SJCRH30 (cell line): ENCODE measurements around the gene KLF13. TPM values are rescaled to one million over a fixed set of nuclear protein-coding genes. Genes with fewer than 3 reads are reported as not detected.
"Not testable (repeated sequence)": the region's sequence is repeated elsewhere in the genome, so short reads cannot be mapped to it uniquely, and the experiment has no call there.

Experiments used
- DNase-seq, 2 experiments: peaks; one replicate each; pipeline ENCODE4 v3.0.0-alpha.2; 2015 to 2020
- H3K27ac ChIP-seq: fragments of 250-450 bp; sonication (Bioruptor Pico); 2 replicates; pipeline ENCODE4 v1.5.1; 2020; ENCODE audit warnings: mild to moderate bottlenecking, moderate library complexity
- H3K27me3 ChIP-seq: fragments of 250-450 bp; sonication (Bioruptor Pico); 2 replicates; pipeline ENCODE4 v1.5.1; 2020; ENCODE audit warnings: mild to moderate bottlenecking, moderate library complexity
- H3K36me3 ChIP-seq: fragments of 250-450 bp; sonication (Bioruptor Pico); 2 replicates; pipeline ENCODE4 v1.5.1; 2020; ENCODE audit warnings: mild to moderate bottlenecking, moderate library complexity
- H3K4me1 ChIP-seq: fragments of 250-450 bp; sonication (Bioruptor Pico); 2 replicates; pipeline ENCODE4 v1.5.1; 2020; ENCODE audit warnings: mild to moderate bottlenecking, moderate library complexity
- H3K4me3 ChIP-seq: fragments of 250-450 bp; sonication (Bioruptor Pico); 2 replicates; pipeline ENCODE4 v1.5.1; 2020; ENCODE audit warnings: mild to moderate bottlenecking, moderate library complexity
- H3K9me3 ChIP-seq: fragments of 250-450 bp; sonication (Bioruptor Pico); replicated peaks from 2 replicates; pipeline ENCODE4 v1.5.1; 2020; ENCODE audit warnings: mild to moderate bottlenecking, moderate library complexity
- total RNA-seq: library from RNA; depleted of rRNA; stranded (reverse); fragments of >200 nt; shearing (Covaris generic); gene quantifications from 2 replicates; pipeline ENCODE4 v1.2.3, GENCODE V29; 2014

KLF13 gene
- total RNA-seq, 1 experiment from 2014 or later = 33.1 TPM

DNA sequence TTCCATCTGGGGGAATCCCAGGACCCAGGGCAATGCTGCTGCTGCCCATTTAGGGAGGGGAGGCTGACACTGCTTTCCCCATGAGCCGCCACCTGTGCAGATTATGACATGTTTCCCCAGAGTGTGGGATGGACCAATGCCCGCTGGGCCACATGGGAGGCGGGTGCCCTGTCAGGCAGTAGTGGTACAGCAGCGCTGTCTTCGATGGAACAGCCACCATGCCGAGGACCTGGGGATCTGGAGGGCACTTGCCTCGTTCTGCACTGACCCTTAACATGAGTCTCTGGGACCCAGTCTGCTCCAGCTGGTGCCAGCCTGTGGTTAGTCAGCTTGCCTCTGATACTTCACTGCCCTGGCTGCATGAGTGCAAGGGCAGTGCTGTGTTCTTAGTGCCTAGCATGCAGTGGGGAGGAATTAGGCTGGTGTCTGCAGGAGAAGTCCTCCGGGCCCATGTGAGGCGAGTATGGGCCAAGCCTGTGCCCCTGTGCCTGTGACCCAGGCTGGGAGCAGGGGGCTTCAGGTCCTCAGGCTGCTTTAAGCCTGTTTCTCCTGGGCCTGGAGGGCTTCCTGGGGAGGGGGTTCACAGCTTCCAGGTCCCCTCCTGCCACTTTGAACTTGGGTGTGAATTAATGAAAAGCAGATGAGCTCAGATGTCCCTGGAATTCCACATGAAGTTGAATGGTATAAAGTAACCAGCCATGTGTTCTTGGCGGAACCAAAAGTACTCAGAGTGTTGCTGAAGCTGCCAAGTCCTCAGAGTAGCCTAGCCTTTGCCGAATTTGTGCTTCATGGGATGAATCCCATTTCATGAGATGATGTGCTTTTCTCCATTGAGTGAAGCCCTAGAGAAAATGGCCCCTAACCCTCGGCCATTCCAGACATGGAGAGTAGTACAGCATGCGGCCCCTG lies 22.9 kb downstream of the KLF13 start:
- Histone ChIP-seq H3K4me1 (peaks cover 47% of the 10 kb centered on the region), H3K9me3 (no peaks in the 10 kb centered on the region), H3K27me3 (no peaks in the 10 kb centered on the region), H3K4me3 (no peak overlapping the region), H3K36me3 (no peaks in the 10 kb centered on the region), H3K27ac (no peak overlapping the region)
- DNase-seq = no peak

DNA sequence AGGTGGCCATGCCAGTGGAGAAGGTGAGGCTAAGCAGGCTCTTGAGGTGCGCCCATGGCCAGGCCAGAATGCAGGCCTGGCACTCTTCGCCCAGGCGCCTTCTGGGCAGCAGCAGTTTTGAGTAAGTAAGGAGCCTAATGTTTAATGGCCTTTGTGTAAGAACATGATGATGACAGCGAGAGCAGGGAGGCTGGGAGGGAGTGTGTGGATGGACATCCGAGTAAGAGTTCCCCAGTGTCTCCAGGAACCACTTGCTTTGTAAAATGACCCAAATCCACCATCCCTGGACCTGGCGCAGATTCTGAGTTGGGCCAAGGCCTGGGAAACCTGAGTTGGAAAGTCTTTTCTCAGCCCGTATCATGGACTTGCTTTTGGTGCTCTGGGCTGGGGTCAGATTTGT lies 24.1 kb downstream of the KLF13 start:
- Histone ChIP-seq H3K27ac (no peak overlapping the region), H3K4me1 (peaks cover 40% of the 10 kb centered on the region), H3K4me3 (no peak overlapping the region), H3K36me3 (no peaks in the 10 kb centered on the region), H3K9me3 (no peaks in the 10 kb centered on the region), H3K27me3 (no peaks in the 10 kb centered on the region)
- DNase-seq = no peak

DNA sequence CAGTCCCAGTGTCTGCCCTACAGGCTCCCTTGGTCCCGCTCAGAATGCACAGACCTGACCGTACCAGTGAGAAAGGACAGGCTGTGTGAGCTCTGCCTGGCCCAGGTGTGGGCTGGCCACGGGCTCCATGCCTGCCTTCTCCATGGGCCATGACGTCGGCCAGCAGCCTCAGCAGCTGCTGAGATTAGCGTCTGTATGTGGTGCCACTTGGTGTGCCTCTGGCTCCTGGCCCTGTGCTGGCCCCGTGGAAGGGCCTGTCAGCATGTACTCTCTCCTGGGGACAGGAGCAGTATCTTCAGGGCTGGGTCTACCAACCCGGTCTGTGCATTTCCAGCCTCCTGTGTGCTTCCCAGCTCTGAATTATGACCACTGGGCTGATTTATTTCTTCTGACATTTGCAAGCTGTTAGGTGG lies 25.7 kb downstream of the KLF13 start:
- DNase-seq = peak; percentile 63 to 75
- no peaks in the 10 kb centered on the region for H3K36me3 ChIP-seq
- H3K27ac ChIP-seq = peak overlapping the region; percentile 67
- H3K4me1 ChIP-seq = peaks cover 29% of the 10 kb centered on the region
- H3K27me3 ChIP-seq = no peaks in the 10 kb centered on the region
- no peaks in the 10 kb centered on the region for H3K9me3 ChIP-seq
- H3K4me3 ChIP-seq = no peak overlapping the region

DNA sequence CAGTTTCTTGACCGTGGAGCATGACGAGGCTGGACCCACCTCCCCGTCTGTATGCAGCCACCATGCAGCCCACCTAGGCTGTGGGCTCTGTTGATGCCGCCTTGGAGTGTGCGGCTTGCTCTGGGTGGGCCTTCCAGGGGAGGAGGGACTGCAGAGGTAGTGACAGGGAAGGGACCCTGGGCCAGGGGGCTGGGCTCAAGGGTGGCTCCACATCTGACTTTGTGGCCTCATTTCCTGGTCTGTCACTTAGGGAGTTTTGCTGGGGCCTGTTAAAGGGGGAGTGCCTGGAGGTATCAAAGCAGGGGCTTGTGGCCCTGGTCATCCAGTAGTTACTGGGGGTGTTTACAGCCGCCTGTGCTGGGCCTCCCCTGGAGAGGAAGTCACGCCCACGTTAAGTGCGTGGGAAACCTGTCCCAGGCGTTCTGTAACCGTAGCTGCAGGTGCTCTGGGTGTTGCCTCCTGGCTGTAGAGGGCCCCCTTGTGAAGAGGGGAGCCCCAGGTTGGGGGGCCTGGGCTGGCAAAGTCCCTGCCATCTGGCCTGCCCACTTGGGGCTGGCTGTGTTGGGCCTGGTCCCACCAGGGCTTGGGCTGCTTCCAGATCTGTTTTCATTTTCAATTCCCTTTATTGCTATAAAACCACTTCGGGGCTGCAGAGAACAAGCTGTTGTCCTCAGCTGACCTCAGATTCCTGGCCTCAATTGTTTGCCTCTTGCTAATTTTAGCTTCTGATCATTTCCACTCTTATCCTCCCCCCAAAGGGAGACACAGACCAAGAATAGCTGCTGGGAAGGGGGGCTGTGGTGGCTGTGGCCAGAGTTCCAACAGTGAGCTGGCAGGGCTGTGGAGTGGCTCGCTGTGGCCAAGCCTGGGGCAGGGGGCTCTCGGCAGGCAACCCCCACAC lies 26.5 kb downstream of the KLF13 start:
- peak; percentile 71 to 83 for DNase-seq
- peaks cover 29% of the 10 kb centered on the region for H3K4me1 ChIP-seq
- H3K27me3 ChIP-seq = no peaks in the 10 kb centered on the region
- no peaks in the 10 kb centered on the region for H3K36me3 ChIP-seq
- H3K4me3 ChIP-seq = no peak overlapping the region
- no peaks in the 10 kb centered on the region for H3K9me3 ChIP-seq
- H3K27ac ChIP-seq = peak overlapping the region; percentile 67

DNA sequence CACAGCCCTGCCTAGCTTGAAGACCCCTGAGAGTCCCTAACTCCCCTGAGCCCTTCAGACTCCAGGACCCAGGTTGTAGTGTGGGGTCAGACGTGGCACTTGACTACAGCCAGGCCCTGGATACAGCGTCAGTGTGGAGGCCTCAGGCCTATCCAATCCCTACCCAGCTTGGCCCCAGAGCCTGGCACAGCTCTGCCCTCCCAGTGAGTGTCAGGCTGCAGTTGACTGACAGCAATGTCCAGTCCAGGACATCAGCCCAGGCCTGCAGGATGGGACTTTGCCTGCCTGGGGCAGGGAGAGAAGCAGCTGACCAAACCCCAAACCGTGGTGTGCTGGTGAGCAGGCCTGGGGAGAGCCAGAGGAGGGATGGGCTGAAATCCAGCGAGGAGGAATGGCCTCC lies 27.3 kb downstream of the KLF13 start:
- no peaks in the 10 kb centered on the region for H3K27me3 ChIP-seq
- no peaks in the 10 kb centered on the region for H3K9me3 ChIP-seq
- H3K27ac ChIP-seq = peak overlapping the region; percentile 67
- no peaks in the 10 kb centered on the region for H3K36me3 ChIP-seq
- peak; percentile 26 to 34 for DNase-seq
- H3K4me1 ChIP-seq = peaks cover 29% of the 10 kb centered on the region
- H3K4me3 ChIP-seq = no peak overlapping the region

DNA sequence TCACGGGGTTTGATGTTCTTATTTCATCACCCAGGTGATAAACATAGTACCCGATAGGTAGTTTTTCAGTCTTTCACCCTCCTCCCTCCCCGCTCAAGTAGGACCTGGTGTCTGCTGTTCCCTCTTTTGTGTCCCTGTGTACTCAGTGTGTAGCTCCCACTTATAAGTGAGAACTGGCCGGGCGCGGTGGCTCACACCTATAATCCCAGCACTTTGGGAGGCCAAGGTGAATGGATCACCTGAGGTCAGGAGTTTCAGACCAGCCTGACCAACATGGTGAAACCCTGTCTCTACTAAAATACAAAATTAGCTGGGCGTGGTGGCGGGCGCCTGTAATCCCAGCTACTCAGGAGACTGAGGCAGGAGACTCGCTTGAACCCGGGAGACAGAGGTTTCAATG lies 29.5 kb downstream of the KLF13 start:
- not testable (repeated sequence) for H3K27ac ChIP-seq, DNase-seq, H3K27me3 ChIP-seq, H3K36me3 ChIP-seq, H3K9me3 ChIP-seq, H3K4me3 ChIP-seq
- H3K4me1 ChIP-seq = peaks cover 30% of the 10 kb centered on the region

DNA sequence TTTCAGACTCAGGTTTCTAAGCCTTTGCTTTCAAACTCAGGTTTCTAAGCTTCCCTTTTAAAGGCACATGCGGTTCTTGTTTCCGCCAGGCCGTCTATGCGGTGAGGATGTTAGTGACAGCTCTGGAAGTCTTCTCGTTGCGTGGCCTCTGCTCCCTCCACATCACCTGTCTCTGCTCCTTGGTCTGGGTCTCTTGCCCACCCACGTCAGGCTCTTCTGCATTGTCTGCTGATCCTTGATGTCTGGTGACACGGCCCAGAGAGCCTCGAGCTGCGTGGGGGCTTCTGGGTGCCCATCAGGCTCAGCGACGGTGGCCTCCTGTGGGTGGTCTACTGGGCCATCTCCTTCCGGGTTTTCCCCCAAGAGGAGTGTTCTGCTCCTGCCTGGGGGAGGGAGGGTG lies 30.5 kb downstream of the KLF13 start:
- peaks cover 32% of the 10 kb centered on the region for H3K4me1 ChIP-seq

DNA sequence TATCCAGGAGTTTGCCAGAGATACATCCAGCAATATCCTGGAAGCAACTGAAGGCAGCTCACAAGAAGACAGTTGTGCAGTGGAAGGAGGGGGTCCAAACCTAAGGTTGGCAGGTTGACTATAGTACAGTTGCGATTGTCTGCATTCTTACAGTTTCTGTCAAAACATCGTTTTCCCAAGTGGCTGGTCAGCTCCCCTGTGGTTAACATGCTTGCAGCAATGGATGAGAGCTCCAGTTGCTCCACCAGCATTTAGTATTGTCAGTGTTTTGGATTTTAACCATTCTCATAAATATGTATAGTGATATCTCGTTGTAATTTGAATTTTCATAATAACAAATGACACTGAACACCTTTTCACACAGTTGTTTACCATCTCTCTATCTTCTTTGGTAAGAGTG lies 31.5 kb downstream of the KLF13 start:
- H3K36me3 ChIP-seq = no peaks in the 10 kb centered on the region
- peaks cover 22% of the 10 kb centered on the region for H3K4me1 ChIP-seq
- no peaks in the 10 kb centered on the region for H3K27me3 ChIP-seq
- no peaks in the 10 kb centered on the region for H3K9me3 ChIP-seq
- H3K27ac ChIP-seq = no peak overlapping the region
- DNase-seq = no peak
- no peak overlapping the region for H3K4me3 ChIP-seq

More for the DNA sequence above, 30.5 kb downstream of the KLF13 start:
- H3K27me3 ChIP-seq = no peaks in the 10 kb centered on the region
- no peak for DNase-seq
- H3K36me3 ChIP-seq = no peaks in the 10 kb centered on the region
- H3K4me3 ChIP-seq = no peak overlapping the region
- no peak overlapping the region for H3K27ac ChIP-seq
- H3K9me3 ChIP-seq = no peaks in the 10 kb centered on the region

DNA sequence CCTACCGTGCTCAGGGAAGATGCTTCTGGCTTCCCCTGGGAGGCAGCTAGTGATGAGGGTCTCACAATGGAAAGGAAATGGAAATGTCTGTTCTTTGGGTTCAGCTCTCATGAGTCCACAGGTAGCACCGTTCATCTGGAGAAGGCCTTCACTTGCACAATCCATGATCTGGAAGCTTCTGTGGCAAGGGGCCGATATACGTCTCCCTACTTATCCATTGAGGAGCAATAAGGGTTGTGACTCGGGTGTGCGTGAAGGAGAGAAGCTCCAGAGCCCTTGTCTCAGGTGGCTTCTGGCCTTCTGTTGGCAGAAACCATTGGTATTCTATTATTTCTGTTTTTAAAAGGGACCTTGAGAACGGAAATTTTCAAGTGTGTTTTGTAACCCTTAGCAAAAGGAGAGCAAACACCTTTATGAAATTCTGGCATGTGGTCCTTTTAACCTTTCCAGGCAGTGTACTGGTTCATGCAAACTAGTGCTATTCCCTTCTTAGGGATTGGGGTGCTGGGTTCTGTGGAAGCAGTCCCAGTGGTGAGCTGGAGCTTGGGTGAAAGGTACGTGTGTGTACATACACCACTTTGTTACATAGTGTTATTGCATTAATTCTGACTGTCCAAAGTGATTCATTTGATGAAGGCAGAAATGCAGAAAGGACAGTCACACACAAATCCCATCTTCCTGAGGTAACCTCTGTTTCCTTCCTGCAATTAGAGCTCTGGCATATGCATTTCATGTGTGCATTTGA lies 32.5 kb downstream of the KLF13 start:
- Histone ChIP-seq H3K36me3 (no peaks in the 10 kb centered on the region), H3K27ac (no peak overlapping the region), H3K27me3 (no peaks in the 10 kb centered on the region), H3K4me3 (no peak overlapping the region), H3K4me1 (peaks cover 12% of the 10 kb centered on the region; the same call in 1 of the 2 replicates), H3K9me3 (no peaks in the 10 kb centered on the region)
- no peak for DNase-seq

DNA sequence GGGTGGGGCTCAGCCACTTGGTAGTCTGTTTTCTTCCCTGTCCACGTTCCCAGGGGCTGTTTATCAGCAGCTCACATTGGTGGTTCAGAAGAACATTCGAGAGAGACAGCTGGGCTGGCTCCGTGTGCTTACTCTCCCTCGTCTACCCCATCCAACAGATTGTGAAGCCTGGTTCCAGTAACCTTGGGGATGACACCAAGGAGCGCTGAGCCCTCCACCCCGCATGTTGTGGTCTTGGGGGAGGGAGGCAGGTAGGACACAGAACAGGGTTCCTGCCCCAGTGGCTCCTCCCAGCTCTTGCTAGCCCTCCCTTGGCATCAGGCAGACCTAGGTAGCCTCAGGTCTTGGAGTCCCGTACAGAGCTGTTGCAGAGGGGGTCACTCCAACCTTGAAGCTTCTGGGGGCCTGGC lies 33.1 kb downstream of the KLF13 start:
- H3K4me3 ChIP-seq = no peak overlapping the region
- H3K36me3 ChIP-seq = no peaks in the 10 kb centered on the region
- no peaks in the 10 kb centered on the region for H3K9me3 ChIP-seq
- no peaks in the 10 kb centered on the region for H3K27me3 ChIP-seq
- H3K4me1 ChIP-seq = peaks cover 6% of the 10 kb centered on the region; the same call in 1 of the 2 replicates
- DNase-seq = no peak
- H3K27ac ChIP-seq = no peak overlapping the region

DNA sequence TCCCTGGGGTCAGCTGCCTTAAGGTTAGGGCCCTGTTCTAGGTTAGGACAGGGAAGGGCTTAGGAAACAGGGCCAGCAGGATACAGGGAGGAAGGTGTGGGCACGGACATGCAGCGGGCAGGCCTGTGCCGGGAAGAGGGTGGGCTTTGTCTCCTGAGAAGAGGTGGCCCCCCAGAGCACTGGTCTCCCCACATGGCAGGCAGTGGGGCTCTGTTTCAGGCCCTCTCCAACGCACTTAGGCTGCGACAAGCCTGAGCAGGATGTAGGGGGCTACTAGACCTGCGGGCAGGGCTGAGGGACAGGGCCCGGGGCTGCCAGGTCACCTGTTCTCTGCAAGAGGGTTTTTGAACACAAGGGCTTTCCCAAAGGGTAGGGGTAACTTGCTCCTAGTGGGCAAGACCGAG lies 33.5 kb downstream of the KLF13 start:
- H3K9me3 ChIP-seq = no peaks in the 10 kb centered on the region
- no peak overlapping the region for H3K27ac ChIP-seq
- H3K4me3 ChIP-seq = no peak overlapping the region
- DNase-seq = no peak
- no peaks in the 10 kb centered on the region for H3K27me3 ChIP-seq
- no peaks in the 10 kb centered on the region for H3K36me3 ChIP-seq
- H3K4me1 ChIP-seq = peaks cover 6% of the 10 kb centered on the region; the same call in 1 of the 2 replicates

DNA sequence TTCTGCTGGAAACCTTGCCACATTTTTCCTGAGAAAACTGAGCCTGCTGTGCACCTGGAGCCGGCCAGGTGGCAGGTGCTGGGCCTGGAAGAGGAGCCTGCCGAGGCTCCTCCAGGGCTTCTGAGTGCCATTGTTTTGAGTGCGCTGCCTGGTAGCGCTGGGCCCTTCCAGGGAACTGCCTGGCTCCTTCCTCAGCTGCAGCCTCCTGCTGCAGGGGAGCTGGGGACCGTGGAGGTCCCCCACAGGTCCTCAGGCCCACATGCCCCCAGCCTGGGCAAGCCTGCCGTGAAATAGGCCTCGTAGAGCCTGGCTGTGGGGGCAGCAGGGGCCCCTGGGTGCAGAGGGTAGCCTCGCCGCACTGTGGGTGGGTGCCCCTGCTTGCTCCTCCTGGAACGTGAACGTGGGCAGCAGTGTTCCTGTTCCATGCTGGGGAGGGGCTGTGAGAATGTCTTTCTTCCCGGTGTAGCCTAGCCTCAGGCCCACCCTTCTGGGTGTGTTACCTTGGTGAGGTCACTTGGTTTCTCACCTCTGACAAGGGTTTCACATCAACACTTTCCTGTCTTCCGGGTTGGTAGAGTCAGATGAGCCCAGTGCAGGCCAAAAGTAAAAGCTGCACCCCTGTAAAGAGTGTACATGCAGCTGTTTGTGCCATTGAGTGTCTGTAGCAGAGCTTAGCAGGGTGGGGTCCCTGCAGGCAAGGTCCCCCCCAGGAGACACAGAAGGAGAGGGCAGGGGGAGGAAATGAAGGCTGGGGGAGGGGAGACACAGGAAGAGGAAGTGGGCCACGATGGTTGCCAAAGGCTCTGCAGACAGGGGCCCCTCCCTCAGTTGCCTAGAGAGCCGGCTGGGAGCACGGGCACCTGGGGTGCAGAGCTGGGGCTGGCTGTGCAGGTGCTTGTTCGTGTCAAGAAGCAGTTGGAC lies 34.5 kb downstream of the KLF13 start:
- Histone ChIP-seq H3K4me1 (peaks cover 6% of the 10 kb centered on the region; the same call in 1 of the 2 replicates), H3K36me3 (no peaks in the 10 kb centered on the region), H3K27me3 (no peaks in the 10 kb centered on the region), H3K4me3 (no peak overlapping the region), H3K27ac (no peak overlapping the region), H3K9me3 (no peaks in the 10 kb centered on the region)
- no peak for DNase-seq

DNA sequence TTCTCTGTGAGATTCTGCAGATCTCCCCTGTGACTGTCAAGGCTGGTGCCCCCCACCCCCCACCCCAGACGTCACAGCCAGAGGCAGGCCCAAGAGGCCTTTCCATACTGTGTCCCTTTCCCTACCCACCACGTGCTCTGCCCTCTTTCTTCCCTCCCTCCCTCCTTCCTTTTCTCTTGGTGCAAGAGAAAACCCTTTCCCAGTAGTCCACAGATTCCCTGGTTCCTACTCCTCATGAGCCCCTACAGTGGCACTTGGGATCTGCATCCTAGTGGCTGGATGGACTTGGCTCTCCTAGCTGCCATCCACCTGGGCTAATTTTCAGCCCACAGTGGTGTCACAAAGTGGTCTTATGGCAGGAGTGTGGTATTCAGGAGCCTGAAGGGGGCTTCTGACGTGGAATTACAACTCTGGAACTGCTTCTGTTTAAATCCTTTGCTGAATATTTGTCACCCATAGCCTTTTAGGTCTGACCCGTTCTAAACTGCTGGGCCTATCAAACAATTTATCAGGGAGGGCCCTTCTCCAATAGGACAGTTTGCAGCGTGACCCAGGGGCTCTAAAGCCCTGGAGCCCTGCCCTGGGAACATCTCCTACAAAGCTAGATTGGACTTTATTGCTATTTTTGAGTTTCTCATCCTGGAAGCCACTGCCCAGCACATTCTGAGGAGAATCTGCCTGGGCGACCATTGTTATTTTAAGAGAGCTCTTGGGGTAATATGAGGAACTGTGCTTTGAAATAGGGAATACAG lies 35.3 kb downstream of the KLF13 start:
- Histone ChIP-seq H3K27me3 (no peaks in the 10 kb centered on the region), H3K4me1 (peaks cover 6% of the 10 kb centered on the region; the same call in 1 of the 2 replicates), H3K36me3 (no peaks in the 10 kb centered on the region), H3K4me3 (no peak overlapping the region), H3K27ac (no peak overlapping the region), H3K9me3 (no peaks in the 10 kb centered on the region)
- DNase-seq = no peak
